Activated B cell treated with CpG ODN at 0.5 μM for 24 hours (primary cell): ENCODE results near the gene COX7C. TPM values are rescaled to one million over a fixed set of nuclear protein-coding genes. Genes with fewer than 3 reads are reported as not detected.

ENCODE experiments used
- ATAC-seq: fragments of 200-7000 bp; cut with Tn5 transposase; one replicate; pipeline ENCODE4 v1.10.0; 2021; ENCODE audit warnings: low read depth, mild to moderate bottlenecking, moderate library complexity
- CTCF ChIA-PET: fragments of 350-600 bp; sonication (Branson Sonifier 250); formaldehyde crosslinking; loops from one replicate; lab custom pipeline; 2021; ENCODE audit warnings: antibody characterized with exemption; lab: Charles Lee
- POLR2A ChIA-PET: fragments of 350-600 bp; sonication (Branson Sonifier 250); formaldehyde crosslinking; loops from one replicate; lab custom pipeline; 2021; ENCODE audit warnings: antibody characterized with exemption; lab: Charles Lee
- DNase-seq: peaks from one replicate; pipeline ENCODE4 v3.0.0; 2022
- H3K27ac Mint-ChIP-seq: one replicate; pipeline ENCODE4 v1.8.0; 2020; ENCODE audit warnings: mixed read lengths
- H3K27me3 Mint-ChIP-seq: one replicate; pipeline ENCODE4 v1.8.0; 2021; ENCODE audit warnings: mixed read lengths
- H3K36me3 Mint-ChIP-seq: one replicate; pipeline ENCODE4 v1.8.0; 2021; ENCODE audit warnings: low read depth, mixed read lengths
- H3K4me1 Mint-ChIP-seq: one replicate; pipeline ENCODE4 v1.8.0; 2021; ENCODE audit warnings: mixed read lengths
- H3K4me3 Mint-ChIP-seq: one replicate; pipeline ENCODE4 v1.8.0; 2020; ENCODE audit warnings: mild to moderate bottlenecking, mixed read lengths
- H3K9me3 Mint-ChIP-seq: one replicate; pipeline ENCODE4 v1.8.0; 2020; ENCODE audit warnings: mixed read lengths
- intact Hi-C: fragments of 100-400 bp; cut with micrococcal nuclease; formaldehyde crosslinking; loops from one replicate; pipeline ENCODE4 v1.15.1; 2024
- total RNA-seq: library from RNA; stranded (reverse); gene quantifications from 2 replicates; pipeline ENCODE4 v1.2.3, GENCODE V29; 2022
- TF ChIP-seq, protein P1 (sequence below): fragments of 200-600 bp; IDR thresholded peaks from one replicate; pipeline ENCODE4 v1.8.0; 2022; ENCODE audit warnings: antibody characterized with exemption, mild to moderate bottlenecking

The COX7C gene
- total RNA-seq, 1 donor from 2014 or later, result 486 TPM

GRCh38 chr5:86579502-86579901 is 38.2 kb upstream of the COX7C start:
- no peak overlapping the region for H3K27ac Mint-ChIP-seq
- H3K4me1 Mint-ChIP-seq, result no peaks in the 10 kb centered on the region
- intact Hi-C loops, result no loop called here
- DNase-seq, result no peak
- H3K27me3 Mint-ChIP-seq, result peaks cover 3% of the 10 kb centered on the region
- no peak for ATAC-seq
- no peaks in the 10 kb centered on the region for H3K9me3 Mint-ChIP-seq
- TF ChIP-seq, protein P1, sequence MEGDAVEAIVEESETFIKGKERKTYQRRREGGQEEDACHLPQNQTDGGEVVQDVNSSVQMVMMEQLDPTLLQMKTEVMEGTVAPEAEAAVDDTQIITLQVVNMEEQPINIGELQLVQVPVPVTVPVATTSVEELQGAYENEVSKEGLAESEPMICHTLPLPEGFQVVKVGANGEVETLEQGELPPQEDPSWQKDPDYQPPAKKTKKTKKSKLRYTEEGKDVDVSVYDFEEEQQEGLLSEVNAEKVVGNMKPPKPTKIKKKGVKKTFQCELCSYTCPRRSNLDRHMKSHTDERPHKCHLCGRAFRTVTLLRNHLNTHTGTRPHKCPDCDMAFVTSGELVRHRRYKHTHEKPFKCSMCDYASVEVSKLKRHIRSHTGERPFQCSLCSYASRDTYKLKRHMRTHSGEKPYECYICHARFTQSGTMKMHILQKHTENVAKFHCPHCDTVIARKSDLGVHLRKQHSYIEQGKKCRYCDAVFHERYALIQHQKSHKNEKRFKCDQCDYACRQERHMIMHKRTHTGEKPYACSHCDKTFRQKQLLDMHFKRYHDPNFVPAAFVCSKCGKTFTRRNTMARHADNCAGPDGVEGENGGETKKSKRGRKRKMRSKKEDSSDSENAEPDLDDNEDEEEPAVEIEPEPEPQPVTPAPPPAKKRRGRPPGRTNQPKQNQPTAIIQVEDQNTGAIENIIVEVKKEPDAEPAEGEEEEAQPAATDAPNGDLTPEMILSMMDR, result no peak
- no peaks in the 10 kb centered on the region for H3K36me3 Mint-ChIP-seq
- ChIA-PET CTCF (no interaction called here), POLR2A (no interaction called here)
- no peak overlapping the region for H3K4me3 Mint-ChIP-seq

- H3K4me3 Mint-ChIP-seq, result no peak overlapping the region
- intact Hi-C loops, result no loop called here
- DNase-seq (no peak), ATAC-seq (no peak)
- CTCF ChIA-PET, result no interaction called here
- H3K9me3 Mint-ChIP-seq, result no peaks in the 10 kb centered on the region
- H3K4me1 Mint-ChIP-seq, result no peaks in the 10 kb centered on the region
- peaks cover 15% of the 10 kb centered on the region for H3K27me3 Mint-ChIP-seq
- H3K36me3 Mint-ChIP-seq, result no peaks in the 10 kb centered on the region
- H3K27ac Mint-ChIP-seq, result no peak overlapping the region
- POLR2A ChIA-PET, result no interaction called here
- TF ChIP-seq, protein P1, result no peak
Observed at GRCh38 chr5:86596476-86596875, 21.3 kb upstream of the COX7C start.

DNA sequence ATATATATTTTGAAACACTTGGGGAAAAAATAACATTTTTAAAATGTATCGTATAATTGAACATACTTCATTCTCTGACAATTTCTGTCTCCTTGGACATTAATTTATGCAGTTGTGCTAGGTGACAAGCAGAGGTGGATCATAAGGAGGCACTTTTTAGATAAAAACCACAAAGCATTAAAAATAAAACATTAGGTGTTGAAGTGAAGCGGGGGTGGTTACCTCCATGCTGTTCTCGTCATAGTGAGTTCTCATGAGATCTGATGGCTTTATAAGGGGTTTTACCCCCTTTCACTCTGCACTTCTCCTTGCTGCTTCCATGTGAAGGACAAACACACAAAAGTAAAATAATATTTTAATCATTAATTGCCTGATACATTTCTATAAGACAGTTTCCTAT is 11.9 kb upstream of the COX7C start:
- CTCF ChIA-PET, result no interaction called here
- no peak overlapping the region for H3K27ac Mint-ChIP-seq
- no peaks in the 10 kb centered on the region for H3K4me1 Mint-ChIP-seq
- H3K9me3 Mint-ChIP-seq, result peaks cover 11% of the 10 kb centered on the region
- no peaks in the 10 kb centered on the region for H3K36me3 Mint-ChIP-seq
- POLR2A ChIA-PET, result no interaction called here
- intact Hi-C loops, result no loop called here
- peaks cover 10% of the 10 kb centered on the region for H3K27me3 Mint-ChIP-seq
- DNase-seq (no peak), ATAC-seq (no peak)
- H3K4me3 Mint-ChIP-seq, result no peak overlapping the region
- TF ChIP-seq, protein P1, result no peak

DNA sequence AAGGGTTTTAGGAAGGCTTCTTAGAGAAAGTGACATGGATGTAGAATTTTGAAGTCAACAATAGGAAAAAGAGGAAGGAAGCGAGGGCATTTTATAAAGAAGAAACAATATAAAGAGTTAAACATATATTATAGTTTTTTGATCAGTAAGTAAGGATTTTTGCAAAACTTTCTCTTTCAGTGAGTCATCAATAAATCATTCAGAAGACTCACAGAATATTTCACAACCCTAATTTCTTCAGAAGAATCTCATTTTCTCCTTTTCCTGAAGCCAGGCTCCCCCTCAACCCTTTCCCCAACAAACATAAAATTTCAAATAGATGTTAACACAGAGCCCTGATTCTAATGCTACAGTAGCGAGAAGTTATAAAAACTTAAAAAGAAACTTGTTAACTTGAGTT is 4.3 kb upstream of the COX7C start:
- peaks cover 12% of the 10 kb centered on the region for H3K4me1 Mint-ChIP-seq
- intact Hi-C loops, result loop anchor here (10.0 kb wide), 1 partner anchor 491 kb away; no protein-coding TSS in a partner anchor
- no peak overlapping the region for H3K27ac Mint-ChIP-seq
- peaks cover 29% of the 10 kb centered on the region for H3K27me3 Mint-ChIP-seq
- POLR2A ChIA-PET, result no interaction called here
- CTCF ChIA-PET, result no interaction called here
- peaks cover 9% of the 10 kb centered on the region for H3K9me3 Mint-ChIP-seq
- H3K4me3 Mint-ChIP-seq, result no peak overlapping the region
- ATAC-seq, result no peak
- no peak for DNase-seq
- peaks cover 6% of the 10 kb centered on the region for H3K36me3 Mint-ChIP-seq
- TF ChIP-seq, protein P1, result no peak

DNA sequence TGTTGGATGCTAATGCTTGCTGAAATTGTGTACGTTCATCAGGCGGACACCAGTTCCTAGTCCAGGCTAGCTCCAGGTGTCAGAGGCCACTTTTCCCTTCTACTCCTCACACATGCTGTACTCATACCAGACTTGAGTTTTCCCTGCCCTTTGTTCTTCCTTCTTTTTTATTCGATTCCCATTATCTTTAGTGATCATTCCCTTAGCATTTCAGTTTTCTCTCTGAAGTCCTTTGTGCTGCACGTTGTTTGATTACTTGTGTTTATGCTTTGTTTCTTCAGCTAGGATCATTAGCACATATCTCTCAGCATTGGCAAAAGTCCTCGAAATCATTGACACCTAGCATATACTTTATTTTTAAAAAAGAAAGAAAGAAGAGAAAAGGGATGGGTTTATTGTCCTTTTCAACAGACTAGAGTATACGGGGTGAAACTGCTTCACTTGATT is 409 bp upstream of the COX7C start:
- DNase-seq (no peak), ATAC-seq (no peak)
- H3K27me3 Mint-ChIP-seq, result peaks cover 9% of the 10 kb centered on the region
- H3K9me3 Mint-ChIP-seq, result peaks cover 6% of the 10 kb centered on the region
- H3K4me1 Mint-ChIP-seq, result peaks cover 28% of the 10 kb centered on the region
- H3K36me3 Mint-ChIP-seq, result peaks cover 39% of the 10 kb centered on the region
- peak overlapping the region; percentile 100 for H3K4me3 Mint-ChIP-seq
- POLR2A ChIA-PET, result no interaction called here
- intact Hi-C loops, result loop anchor here (1.0 to 10.0 kb wide), 5 partner anchors 463 to 1651 kb away; partner anchors contain the start of gene TMEM161B
- H3K27ac Mint-ChIP-seq, result peak overlapping the region; percentile 99
- TF ChIP-seq, protein P1, result no peak
- CTCF ChIA-PET, result no interaction called here
